AG04449 (cell line): ENCODE data around the gene ZNF281.

Source experiments
- CTCF ChIA-PET: fragments of 350-600 bp; formaldehyde crosslinking; extraction: SDS; loops from one replicate; lab custom pipeline; 2021; ENCODE audit warnings: antibody characterized with exemption; lab: Yijun Ruan, JAX
- POLR2A ChIA-PET: fragments of 400-600, 350-600 bp; formaldehyde crosslinking; extraction: SDS; loops from one replicate; lab custom pipeline; 2020; ENCODE audit warnings: antibody characterized with exemption, inconsistent platforms; lab: Yijun Ruan, JAX
- DNase-seq: peaks from one replicate; pipeline ENCODE4 v3.0.0-alpha.2; 2010; ENCODE audit warnings: low read depth, low spot score
- H3K4me3 ChIP-seq: 2 replicates; pipeline ENCODE4 v1.5.1; 2011; ENCODE audit warnings: low read depth, mild to moderate bottlenecking, control low read depth, low read length
- CTCF ChIP-seq: IDR thresholded peaks from one replicate; pipeline ENCODE4 v1.5.1; 2011; ENCODE audit warnings: mild to moderate bottlenecking, moderate library complexity, low read length, control low read depth, inconsistent platforms; ENCODE audit not compliant: insufficient read depth; ENCODE audit errors: missing control alignments

Gene ZNF281

GRCh38 chr1:200372885-200373181 lies 37.0 kb downstream of the ZNF281 start:
- TF ChIP-seq CTCF, result no peak
- no peak overlapping the region for H3K4me3 ChIP-seq
- DNase-seq, result no peak
- ChIA-PET CTCF (interaction anchor here (0.9 to 2.1 kb wide), 6 partner anchors 9 to 137 kb away, joined by 3 to 4 read pairs (median 4); no protein-coding TSS in a partner anchor), POLR2A (interaction anchor here (0.6 to 1.0 kb wide), 3 partner anchors 9 to 136 kb away, joined by 4 to 5 read pairs (median 5); no protein-coding TSS in a partner anchor)

- H3K4me3 ChIP-seq, result no peak overlapping the region
- DNase-seq, result peak; percentile 79
- TF ChIP-seq CTCF, result no peak
- ChIA-PET CTCF (interaction anchor here (1.0 to 2.1 kb wide), 5 partner anchors 9 to 137 kb away, joined by 3 to 5 read pairs (median 4); no protein-coding TSS in a partner anchor), POLR2A (interaction anchor here (0.6 to 1.0 kb wide), 5 partner anchors 8 to 165 kb away, joined by 3 to 5 read pairs (median 4); no protein-coding TSS in a partner anchor)
Measured at GRCh38 chr1:200372095-200372884, 37.5 kb downstream of the ZNF281 start.

- H3K4me3 ChIP-seq, result no peak overlapping the region
- CTCF ChIA-PET, result interaction anchor here (0.9 to 1.9 kb wide), 5 partner anchors 8 to 140 kb away, joined by 3 to 5 read pairs (median 4); no protein-coding TSS in a partner anchor
- DNase-seq, result no peak
- TF ChIP-seq CTCF, result no peak
- POLR2A ChIA-PET, result interaction anchor here (0.6 to 3.7 kb wide), 2 partner anchors 10 to 76 kb away, joined by 3 to 17 read pairs; no protein-coding TSS in a partner anchor
Measured at GRCh38 chr1:200369706-200370105, 40.1 kb downstream of the ZNF281 start.

- ChIA-PET POLR2A (interaction anchor here (3.7 kb wide), 1 partner anchor 10 kb away, joined by 17 read pairs; no protein-coding TSS in a partner anchor), CTCF (interaction anchor here (1.2 to 1.9 kb wide), 4 partner anchors 10 to 141 kb away, joined by 3 to 4 read pairs (median 4); no protein-coding TSS in a partner anchor)
- TF ChIP-seq CTCF, result no peak
- no peak overlapping the region for H3K4me3 ChIP-seq
- DNase-seq, result no peak
Measured at GRCh38 chr1:200369131-200369530, 40.7 kb downstream of the ZNF281 start.

- CTCF ChIA-PET, result interaction anchor here (0.7 to 1.9 kb wide), 4 partner anchors 11 to 141 kb away, joined by 3 to 5 read pairs (median 4); no protein-coding TSS in a partner anchor
- POLR2A ChIA-PET, result interaction anchor here (0.6 to 3.7 kb wide), 4 partner anchors 11 to 115 kb away, joined by 3 to 17 read pairs (median 4); no protein-coding TSS in a partner anchor
- no peak for TF ChIP-seq CTCF
Measured at GRCh38 chr1:200368556-200368955, 41.3 kb downstream of the ZNF281 start.

GRCh38 chr1:200367841-200368534 lies 41.8 kb downstream of the ZNF281 start:
- H3K4me3 ChIP-seq, result no peak overlapping the region
- ChIA-PET CTCF (interaction anchor here (0.7 to 1.4 kb wide), 6 partner anchors 10 to 142 kb away, joined by 3 to 7 read pairs (median 4); no protein-coding TSS in a partner anchor), POLR2A (interaction anchor here (0.6 to 3.7 kb wide), 8 partner anchors 10 to 629 kb away, joined by 3 to 17 read pairs (median 3); no protein-coding TSS in a partner anchor)
- TF ChIP-seq CTCF, result no peak
- DNase-seq, result peak; percentile 91

More at GRCh38 chr1:200368556-200368955, 41.3 kb downstream of the ZNF281 start:
- no peak for DNase-seq
- H3K4me3 ChIP-seq, result no peak overlapping the region
